Kidney (tissue), 14 donors: ENCODE results near the gene CLEC5A. TPM values are rescaled to one million over a fixed set of nuclear protein-coding genes. Genes with fewer than 3 reads are reported as not detected.
A peak's percentile ranks its signal among the peaks of the same experiment; 100 is the strongest.

Experiments
- DNase-seq, 5 donors: peaks; one replicate each; pipeline ENCODE4 v3.0.0-alpha.2; 2013 to 2020
- FAIRE-seq: peaks from 2 replicates; lab custom pipeline; 2012; peaks lifted over from hg19 to GRCh38; lab: Jason Lieb, UNC
- H3K27ac ChIP-seq, 2 donors: one replicate each; pipeline ENCODE4 v1.7.0; 2013; ENCODE audit warnings: low read depth in 2 of 2, low read length in 2 of 2, inconsistent platforms in 1 of 2
- H3K27me3 ChIP-seq: one replicate; pipeline ENCODE4 v1.7.1; 2013; ENCODE audit warnings: low read length, inconsistent platforms; ENCODE audit not compliant: control insufficient read depth, insufficient read depth
- H3K36me3 ChIP-seq, 3 donors: one replicate each; pipeline versions ENCODE4 v1.7.0 to v1.7.1; 2013; ENCODE audit warnings: low read length in 3 of 3, control low read depth in 1 of 3, inconsistent platforms in 1 of 3; ENCODE audit not compliant: insufficient read depth in 3 of 3, control insufficient read depth in 2 of 3
- H3K4me1 ChIP-seq, 3 donors: one replicate each; pipeline versions ENCODE4 v1.7.0 to v1.7.1; 2013; ENCODE audit warnings: low read length in 3 of 3, inconsistent platforms in 1 of 3, low read depth in 1 of 3; ENCODE audit not compliant: control insufficient read depth in 2 of 3, insufficient read depth in 2 of 3
- H3K4me3 ChIP-seq, 3 donors: one replicate each; pipeline versions ENCODE4 v1.7.0 to v1.8.1; 2013; ENCODE audit warnings: low read length in 3 of 3, control low read depth in 1 of 3, inconsistent platforms in 1 of 3
- H3K9ac ChIP-seq, 3 donors: one replicate each; pipeline versions ENCODE4 v1.7.0 to v1.7.1; 2013; ENCODE audit warnings: low read length in 3 of 3, control low read depth in 1 of 3, inconsistent platforms in 1 of 3
- H3K9me3 ChIP-seq, 3 donors: one replicate each; pipeline versions ENCODE4 v1.7.0 to v1.7.1; 2013; ENCODE audit warnings: low read length in 3 of 3, control low read depth in 1 of 3, inconsistent platforms in 1 of 3; ENCODE audit not compliant: control insufficient read depth in 2 of 3, insufficient read depth in 1 of 3
- intact Hi-C: fragments of 100-400 bp; cut with DNase I; formaldehyde crosslinking; loops from one replicate; pipeline ENCODE4 v1.11.1; 2022
- polyA plus RNA-seq: library from polyadenylated mRNA; stranded (reverse); fragments of 350-450 nt; fragmentation: Illumina TruSeq; extraction: RNeasy Lipid Tissue Mini Kit (QIAGEN cat#74804); gene quantifications from one replicate; pipeline ENCODE4 v1.2.3, GENCODE V29; 2014; ENCODE audit warnings: low read depth, low replicate concordance; ENCODE audit not compliant: insufficient read depth
- total RNA-seq: library from RNA; stranded (reverse); fragmentation: NEBNext Ultra II Directional; extraction: Animal tissue kit (Norgen Biotek cat#: 25700); gene quantifications from one replicate; pipeline ENCODE4 v1.2.1, GENCODE V29; 2021
- TF ChIP-seq, protein P1 (sequence below): IDR thresholded peaks from 3 replicates; pipeline ENCODE4 v1.5.1; 2012; ENCODE audit warnings: mild to moderate bottlenecking, moderate library complexity, borderline replicate concordance; ENCODE audit not compliant: insufficient read depth; ENCODE audit errors: extremely low read depth
- donor health status: control.
- donor health status: control.
- donor health status: control.
- donor health status: control.
- donor health status: control.
- donor health status: DM: yes; HTN: yes; CAD: no.
- donor health status: Normal renal cell carcinoma (clear cell type).

Gene CLEC5A
- total and polyA plus RNA-seq, 2 donors from 2014 or later: 2.9 TPM; not detected in 1

DNA sequence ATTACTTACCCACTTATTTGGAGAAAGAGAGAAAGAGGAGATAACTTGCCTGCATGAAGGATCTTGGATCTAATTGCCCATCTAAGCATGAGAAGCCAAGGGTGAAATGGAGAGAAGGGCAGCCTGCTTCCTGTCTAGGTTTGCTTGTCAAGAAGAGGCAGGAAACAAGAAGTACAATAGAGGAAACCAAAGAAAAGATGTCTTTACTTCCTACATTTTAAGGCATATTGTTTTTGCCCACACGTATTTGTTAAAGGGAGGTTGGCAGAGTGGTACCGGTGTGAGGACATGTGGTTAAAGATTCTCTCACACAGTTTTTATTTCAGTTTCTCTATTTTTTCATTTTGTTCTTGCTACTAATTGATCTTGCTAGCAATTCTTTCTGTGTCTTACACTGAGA lies 32.8 kb upstream of the CLEC5A start:
- TF ChIP-seq, protein P1, sequence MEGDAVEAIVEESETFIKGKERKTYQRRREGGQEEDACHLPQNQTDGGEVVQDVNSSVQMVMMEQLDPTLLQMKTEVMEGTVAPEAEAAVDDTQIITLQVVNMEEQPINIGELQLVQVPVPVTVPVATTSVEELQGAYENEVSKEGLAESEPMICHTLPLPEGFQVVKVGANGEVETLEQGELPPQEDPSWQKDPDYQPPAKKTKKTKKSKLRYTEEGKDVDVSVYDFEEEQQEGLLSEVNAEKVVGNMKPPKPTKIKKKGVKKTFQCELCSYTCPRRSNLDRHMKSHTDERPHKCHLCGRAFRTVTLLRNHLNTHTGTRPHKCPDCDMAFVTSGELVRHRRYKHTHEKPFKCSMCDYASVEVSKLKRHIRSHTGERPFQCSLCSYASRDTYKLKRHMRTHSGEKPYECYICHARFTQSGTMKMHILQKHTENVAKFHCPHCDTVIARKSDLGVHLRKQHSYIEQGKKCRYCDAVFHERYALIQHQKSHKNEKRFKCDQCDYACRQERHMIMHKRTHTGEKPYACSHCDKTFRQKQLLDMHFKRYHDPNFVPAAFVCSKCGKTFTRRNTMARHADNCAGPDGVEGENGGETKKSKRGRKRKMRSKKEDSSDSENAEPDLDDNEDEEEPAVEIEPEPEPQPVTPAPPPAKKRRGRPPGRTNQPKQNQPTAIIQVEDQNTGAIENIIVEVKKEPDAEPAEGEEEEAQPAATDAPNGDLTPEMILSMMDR: no peak
- no peak for FAIRE-seq
- Histone ChIP-seq H3K27ac (no peak overlapping the region), H3K36me3 (no peaks in the 10 kb centered on the region), H3K9ac (no peak overlapping the region), H3K9me3 (no peaks in the 10 kb centered on the region), H3K4me3 (no peak overlapping the region), H3K27me3 (no peaks in the 10 kb centered on the region), H3K4me1 (peaks cover 0 to 3% (median 0%) of the 10 kb centered on the region in 3 donors)
- intact Hi-C loops: no loop called here
- DNase-seq: no peak

DNA sequence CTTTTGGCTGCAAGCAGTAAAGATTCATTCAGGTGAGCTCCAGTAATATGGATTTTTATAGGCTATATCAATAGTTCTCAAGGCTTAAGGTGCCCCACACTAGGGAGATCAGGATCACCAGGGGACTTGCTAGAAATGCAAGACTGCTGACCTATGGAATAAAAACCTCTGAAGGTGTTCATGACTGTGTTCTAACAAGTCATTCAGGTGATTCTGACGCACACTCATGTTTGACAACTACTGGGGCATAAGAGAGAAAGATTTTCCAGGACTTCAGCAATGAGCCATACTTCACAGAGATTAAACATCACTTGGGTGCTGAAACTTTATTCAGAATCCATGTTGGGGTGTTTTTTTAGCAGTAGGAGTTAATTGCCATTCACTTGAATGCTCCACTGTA lies 31.6 kb upstream of the CLEC5A start:
- TF ChIP-seq, protein P1: no peak
- no peak overlapping the region for H3K9ac ChIP-seq
- DNase-seq: no peak
- H3K36me3 ChIP-seq: no peaks in the 10 kb centered on the region
- no peak for FAIRE-seq
- H3K27me3 ChIP-seq: no peaks in the 10 kb centered on the region
- H3K4me3 ChIP-seq: no peak overlapping the region
- intact Hi-C loops: no loop called here
- H3K4me1 ChIP-seq: peaks cover 0 to 3% (median 0%) of the 10 kb centered on the region in 3 donors
- H3K9me3 ChIP-seq: no peaks in the 10 kb centered on the region
- H3K27ac ChIP-seq: no peak overlapping the region

DNA sequence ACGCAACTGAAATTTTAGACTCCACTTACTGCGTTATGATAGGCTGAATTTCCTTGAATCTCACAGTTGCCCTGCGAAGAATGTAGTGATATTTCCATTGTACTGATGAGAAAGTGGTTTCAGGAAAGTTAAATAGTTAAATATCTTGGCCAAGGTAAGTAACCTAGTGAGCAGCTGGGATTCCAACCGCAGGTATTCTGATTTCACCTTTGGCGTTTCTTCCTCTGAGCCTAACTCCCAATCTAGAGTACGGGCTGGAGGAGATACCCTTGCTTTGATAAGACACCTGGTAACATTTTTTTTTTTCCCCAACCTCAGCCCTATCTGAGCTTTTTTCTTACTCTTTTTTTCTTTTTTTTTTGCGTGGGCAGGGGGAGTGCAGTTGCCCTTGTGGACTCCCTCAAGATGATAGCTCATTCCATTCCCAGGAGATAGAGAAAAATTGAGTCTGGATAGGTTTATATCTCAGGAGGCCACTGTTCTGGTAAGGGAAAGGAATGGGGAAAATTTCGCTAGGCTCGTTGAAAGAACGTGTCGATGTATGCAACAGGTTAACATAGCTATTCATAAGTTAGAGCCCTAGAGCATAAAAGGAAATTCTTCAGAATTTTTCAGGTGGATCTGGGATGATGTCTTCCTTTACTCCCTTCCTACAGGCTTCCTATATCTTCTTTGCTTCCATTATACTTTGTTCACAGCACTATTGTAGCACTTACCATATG lies 29.9 kb upstream of the CLEC5A start:
- DNase-seq: no peak
- no peaks in the 10 kb centered on the region for H3K36me3 ChIP-seq
- TF ChIP-seq, protein P1: no peak
- no peak overlapping the region for H3K27ac ChIP-seq
- no peak overlapping the region for H3K9ac ChIP-seq
- H3K9me3 ChIP-seq: no peaks in the 10 kb centered on the region
- H3K4me1 ChIP-seq: peaks cover 0 to 3% (median 0%) of the 10 kb centered on the region in 3 donors
- H3K4me3 ChIP-seq: peak overlapping the region in 2 of 3 donors; percentile 57 to 70
- intact Hi-C loops: no loop called here
- FAIRE-seq: no peak
- no peaks in the 10 kb centered on the region for H3K27me3 ChIP-seq
